Activated CD4-positive, alpha-beta T cell treated with anti-CD3 and anti-CD28 coated beads, Interleukin-10, Interleukin-2, amounts not matched to agents 100 ng/mL and 50 ng/mL, durations not matched to agents 16 hours and 8 hours (primary cell): ENCODE measurements around the gene C2CD3.

Experiments
- DNase-seq: peaks from one replicate; pipeline ENCODE4 v3.0.0-alpha.2; 2020

Gene C2CD3, protein sequence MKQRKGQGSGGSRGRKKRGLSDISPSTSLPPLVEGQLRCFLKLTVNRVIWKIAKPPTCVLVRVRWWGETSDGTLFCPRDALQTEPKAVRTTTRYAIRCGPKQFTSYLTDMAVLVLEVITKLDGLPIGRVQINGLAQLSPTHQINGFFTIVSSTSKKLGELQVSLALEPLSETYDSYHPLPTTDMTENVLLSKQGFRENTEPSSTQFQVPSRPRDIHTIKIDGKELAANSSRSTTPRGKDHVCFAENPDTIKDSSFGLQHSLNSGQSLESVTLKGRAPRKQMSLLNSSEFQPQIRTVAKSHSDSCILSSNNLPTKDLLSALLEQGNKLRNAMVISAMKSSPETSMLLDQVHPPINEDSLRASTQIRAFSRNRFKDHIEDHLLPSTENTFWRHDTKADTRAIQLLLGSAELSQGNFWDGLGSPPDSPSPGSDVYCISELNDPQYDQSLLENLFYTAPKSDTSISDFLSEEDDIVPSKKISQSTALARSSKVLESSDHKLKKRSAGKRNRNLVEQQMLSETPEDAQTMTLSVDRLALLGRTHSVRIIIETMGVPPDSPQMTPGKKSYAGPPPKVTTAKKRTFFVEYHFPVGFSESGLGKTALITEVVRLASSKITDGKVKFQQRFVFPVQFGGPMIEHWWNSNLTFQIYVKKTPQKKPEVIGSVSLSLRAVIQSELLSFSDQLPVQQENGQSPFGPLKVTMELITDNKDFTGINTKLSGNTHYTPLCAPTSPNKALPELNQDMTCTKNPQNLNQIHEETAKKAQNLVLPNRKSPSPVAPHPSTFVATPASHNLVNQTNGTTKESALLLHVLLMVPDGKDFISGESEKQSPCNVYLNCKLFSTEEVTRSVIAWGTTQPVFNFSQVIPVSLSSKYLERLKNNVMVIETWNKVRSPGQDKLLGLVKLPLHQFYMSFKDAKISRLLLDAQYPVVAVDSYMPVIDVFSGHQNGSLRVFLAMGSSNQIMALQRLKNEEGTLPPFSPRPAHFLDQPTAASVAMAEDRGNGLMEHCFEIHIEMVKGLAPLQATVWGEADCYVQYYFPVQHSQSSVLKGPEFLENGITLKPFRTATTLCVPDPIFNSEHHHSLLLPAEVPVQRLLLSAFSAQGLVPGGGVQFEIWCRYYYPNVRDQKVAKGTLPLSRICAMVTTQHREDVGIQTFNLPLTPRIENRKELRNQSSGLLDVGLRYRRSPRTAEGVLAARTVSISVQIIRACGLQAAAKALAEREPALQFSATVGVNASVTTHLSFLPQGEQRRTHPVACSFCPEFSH (N-terminal part only)

DNA sequence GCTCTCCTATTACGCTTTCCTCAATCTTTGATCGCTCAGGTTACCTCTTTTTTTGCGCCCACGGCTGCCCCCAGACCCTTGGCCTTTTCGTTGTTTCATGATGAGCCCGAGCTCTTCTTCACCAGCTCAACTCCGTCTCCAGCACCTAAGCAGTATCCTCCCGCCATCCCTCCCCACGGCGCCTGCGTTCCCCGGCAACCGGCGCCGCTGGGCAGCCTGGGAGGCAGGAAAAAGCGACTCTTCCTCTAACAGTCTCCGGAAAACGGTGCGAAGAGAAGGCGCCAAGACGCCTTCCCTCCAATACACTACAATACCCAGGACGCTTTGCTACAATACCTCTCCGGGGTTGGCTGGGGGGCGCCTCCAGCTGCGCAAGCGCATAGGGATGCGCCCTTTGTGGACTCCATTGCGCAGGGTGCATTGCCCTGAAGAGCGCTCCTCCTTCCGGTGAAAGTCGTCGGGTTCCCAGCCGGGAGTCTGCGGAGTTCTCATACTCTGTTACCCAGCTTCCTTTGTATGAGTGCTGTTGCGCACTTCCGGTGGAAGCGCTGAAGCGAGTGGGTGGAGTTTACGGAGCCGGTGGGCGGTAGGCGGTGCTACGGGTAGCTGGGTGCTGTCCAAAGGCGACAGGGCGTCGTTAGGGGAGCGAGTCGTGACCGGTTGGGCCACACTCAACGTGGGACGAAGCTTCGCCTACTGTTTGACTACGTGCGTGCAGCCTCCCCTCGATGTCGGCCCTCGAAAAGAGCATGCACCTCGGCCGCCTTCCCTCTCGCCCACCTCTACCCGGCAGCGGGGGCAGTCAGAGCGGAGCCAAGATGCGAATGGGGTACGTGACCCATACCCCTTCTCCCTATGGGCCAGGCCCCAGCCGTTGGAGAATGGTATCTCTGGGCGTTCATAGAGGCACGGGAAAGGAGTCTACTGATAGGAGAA, at the start of gene C2CD3, which contains the start of gene PPME1:
Gene C2CD3, minus strand, starts transcription at position 309 of the 936 bp plus-strand sequence. Its CDS starts 210 bp downstream, at position 99.
Gene PPME1, plus strand, starts transcription at position 596 of the 936 bp plus-strand sequence. Its CDS starts 133 bp downstream, at position 729.
- peak; percentile 100 for DNase-seq

DNA sequence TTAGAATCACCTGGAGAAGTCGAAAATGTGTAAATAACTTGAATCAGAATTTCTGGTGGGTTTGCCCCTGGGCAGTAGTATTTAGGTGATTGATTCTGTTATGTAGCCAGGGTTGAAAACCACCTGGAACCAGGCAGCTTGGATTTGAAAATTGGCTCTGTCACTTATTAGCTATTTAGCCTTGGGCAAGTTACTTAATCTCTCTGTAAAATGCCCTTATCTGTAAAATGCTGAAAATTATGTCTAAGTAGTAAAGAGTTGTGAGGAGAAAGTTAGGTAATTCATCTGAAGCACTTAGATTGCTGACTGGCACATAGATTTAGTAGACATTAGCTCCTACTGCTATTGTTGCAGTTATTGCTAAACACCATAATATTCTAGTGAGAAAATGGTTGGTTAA, 49.6 kb upstream of the C2CD3 start:
- no peak for DNase-seq

DNA sequence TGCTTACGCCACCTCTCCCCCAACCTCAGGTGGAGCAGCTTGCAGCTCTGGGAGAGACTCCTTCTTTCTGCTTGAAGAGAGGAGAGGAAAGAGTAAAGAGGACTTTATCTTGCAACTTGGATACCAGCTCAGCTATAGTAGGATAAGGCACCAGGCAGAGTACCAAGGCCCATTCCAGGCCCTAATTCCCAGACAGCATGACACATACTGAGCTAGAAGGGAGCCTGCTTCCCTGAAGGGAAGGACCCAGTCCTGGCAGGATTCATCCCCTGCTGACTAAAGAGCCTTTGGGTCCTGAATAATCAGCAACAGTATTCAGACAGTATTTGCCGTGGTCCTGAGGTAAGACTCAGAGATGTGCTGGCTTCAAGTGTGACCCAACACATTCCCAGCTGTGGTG, 41.7 kb upstream of the C2CD3 start:
- no peak for DNase-seq

DNA sequence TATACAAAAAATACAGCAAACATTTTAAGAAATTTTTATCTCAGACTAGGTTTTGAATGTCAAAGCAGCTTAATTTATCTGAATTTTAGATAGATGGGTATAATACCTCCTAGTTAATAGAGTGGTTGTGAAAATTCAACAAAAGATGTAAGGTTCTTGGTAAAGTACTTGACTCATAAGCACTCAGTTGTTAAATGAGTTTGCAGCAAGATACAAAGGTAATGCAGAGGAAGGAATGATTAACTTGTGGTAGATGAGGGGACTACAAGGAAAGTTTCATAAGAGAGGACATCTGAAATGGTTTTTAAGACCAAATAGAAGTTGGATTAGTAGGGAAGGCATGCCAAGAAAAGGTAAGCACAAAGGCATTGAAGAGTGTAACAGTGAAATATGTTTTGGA, 37.7 kb upstream of the C2CD3 start:
- DNase-seq, result peak; percentile 18

DNA sequence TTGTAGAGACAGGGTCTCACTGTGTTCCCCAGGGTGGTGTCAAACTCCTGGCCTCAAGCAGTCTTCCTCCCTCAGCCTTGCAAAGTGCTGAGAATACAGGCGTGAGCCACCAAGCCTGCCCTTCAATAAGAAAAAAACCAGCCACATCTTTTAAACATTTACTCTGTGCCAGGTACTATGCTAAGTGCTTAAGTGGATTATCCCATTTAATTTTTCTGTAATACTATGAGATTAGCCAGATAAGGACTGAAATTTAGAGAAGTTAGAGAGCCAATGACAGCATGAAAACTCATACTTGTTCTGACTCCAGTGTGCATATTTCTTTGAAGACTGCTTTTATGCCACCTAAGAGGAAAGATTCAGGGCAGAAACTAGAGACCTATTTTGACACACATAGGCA, 35.9 kb upstream of the C2CD3 start:
- DNase-seq, result no peak

DNA sequence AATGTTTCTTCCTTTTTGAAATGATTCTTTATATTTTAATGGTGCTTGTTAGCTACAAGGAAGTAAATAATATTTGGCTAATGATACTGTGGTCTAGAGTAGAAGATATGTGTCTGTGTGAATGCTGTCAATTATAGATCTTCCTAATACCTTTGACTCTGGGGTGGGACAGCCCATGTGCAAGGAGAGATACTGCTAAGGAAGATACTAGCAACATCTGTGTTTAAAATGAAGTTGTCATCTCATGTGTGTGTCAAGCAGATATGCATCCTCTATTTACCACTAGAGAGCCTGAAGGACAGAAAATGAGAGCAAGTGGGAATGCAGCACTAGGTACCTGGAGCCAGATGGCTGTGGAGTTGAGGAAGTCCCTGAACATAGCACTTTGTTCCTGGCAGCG, 34.4 kb upstream of the C2CD3 start:
- no peak for DNase-seq

DNA sequence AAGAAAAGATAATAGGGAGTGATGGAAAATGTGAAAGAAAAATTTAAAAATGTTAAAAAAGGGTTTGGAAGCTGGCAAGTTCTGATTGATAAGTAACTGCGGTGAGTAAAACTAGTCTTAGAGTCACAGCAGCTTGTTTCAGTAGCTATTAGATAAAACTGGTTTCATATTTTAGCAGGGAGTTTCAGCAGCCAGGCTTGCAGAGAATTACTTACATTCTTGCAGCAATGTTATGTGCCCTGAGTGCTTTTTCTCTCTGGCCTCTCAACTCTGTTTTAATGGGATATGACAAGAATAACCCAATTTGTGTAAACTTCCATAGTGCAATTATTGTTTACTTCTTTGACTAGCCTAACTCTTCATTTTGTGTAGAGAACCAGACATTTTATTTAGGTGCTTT, 33.9 kb upstream of the C2CD3 start:
- peak; percentile 19 for DNase-seq

DNA sequence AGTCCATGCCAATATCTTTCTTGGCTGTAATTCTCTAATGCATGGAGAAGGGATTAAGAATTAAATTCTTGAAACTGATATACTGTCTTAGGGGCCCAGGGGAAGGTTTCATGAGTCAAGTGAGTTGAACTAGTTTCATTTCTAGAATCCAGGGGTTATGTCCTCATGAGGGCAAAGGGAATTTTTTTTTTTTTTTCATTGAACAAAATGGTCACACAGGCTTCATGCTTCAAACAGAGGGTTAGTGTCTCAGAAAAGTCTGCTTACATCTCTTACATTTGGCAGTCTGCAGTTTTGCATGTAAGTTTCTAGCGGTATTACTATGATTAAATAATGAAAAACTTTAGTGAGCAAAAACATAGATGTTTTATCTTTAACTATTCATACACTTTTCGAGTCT, 33.2 kb upstream of the C2CD3 start:
- no peak for DNase-seq

DNA sequence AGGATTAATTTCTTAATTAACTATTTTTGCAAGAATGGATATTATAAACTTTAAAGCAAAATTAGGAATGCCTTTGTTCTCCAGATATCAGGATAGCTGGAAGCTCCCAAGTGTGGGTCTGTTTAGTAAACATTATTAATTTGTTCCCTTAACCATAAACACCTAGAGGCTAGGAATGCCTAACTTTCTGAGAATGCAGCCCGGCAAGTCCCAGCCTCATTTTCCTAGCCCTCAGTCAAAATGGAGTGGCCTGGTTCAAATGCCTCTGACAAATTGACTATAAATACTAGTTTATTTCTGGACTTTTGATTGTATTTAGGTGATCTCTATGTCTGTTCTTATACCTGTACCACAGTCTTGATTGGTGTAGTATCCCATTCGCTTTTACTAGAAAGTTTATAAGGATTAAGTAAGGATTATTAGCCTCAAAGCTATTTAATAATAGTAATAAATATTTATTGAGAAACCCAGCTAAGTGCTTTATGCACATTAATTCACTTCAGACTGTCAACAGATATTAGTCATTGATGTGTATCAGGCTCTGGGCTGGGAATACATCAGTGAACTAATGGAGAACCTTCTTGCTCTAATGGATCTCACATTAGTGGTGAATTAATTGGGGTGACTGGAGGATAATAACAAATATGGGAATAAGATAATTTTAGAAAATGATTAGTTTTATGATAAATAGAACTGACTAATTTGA, 26.1 kb upstream of the C2CD3 start:
- DNase-seq, result no peak

DNA sequence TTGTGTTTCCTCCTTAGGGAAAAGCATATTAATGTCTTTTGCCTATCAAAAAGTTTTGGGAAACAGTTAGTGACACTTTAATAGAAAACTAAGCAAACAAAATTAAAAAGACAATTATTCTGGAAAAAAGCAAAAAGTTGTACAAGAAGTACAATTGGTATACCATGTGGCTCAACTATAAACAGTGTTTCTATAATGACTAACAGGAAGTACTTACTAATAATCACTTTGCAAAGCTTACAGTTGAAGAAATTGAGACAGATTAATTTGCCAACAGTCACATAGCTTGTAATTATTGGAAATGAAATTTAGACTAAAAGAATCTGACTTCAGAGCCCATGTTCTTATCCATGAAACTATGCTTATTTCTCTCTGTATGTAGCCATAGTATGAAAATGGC, 25.0 kb upstream of the C2CD3 start:
- no peak for DNase-seq

DNA sequence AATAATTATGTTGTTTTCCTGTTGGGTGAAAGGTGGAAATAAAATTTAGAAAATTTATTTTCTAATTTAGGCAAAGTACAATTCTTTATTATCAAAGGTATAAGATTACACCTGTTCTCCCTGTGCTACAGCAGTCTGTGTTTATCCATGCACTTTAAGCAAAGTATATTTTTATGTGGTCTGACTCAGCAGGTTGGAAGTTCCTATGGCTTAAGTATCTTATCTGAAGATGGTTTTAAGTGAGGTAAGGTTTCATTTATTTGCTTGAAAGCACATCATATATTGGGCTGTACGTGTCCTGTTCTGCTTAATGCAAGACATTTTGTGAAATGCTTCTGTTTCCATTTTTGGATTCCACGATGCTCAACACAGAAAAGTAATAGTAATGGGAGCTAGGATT, 14.9 kb upstream of the C2CD3 start:
- no peak for DNase-seq

DNA sequence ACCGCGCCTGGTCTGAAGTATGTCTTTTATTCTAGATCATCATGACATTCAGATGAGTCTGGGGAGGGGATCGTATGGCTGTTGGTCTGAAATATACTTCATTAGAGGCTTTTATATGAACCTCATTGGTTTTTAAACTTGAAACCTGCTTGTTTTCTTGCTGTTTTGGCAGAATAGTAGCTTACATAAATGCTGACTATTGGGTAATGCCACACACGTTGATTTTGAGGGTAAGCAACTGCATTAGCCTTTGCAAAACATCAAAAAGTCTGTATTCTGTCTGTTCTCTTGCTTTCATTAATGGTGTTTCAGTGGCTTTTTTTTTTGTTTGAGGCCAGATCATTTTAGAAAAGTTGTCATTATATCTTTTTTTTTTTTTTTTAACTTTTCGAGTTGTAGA, 14.5 kb upstream of the C2CD3 start:
- DNase-seq, result no peak

DNA sequence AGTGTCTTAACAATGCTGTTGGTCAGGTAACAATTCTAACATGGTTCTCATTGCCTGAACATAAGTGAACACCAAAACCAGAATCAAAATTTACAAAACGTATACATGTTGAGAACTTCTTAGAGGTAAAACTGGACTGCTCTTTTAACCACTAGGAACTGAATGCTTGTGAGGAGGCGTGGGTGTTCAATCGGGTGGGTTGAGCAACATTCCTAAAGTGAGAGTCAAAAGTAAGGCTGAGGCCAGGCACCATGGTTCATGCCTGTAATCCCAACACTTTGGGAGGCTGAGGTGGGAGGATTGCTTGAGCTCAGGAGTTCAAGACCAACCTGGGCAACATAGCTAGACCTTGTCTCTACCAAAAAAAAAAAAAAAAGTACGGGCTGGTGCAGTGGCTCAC, 11.8 kb upstream of the C2CD3 start:
- DNase-seq, result no peak

DNA sequence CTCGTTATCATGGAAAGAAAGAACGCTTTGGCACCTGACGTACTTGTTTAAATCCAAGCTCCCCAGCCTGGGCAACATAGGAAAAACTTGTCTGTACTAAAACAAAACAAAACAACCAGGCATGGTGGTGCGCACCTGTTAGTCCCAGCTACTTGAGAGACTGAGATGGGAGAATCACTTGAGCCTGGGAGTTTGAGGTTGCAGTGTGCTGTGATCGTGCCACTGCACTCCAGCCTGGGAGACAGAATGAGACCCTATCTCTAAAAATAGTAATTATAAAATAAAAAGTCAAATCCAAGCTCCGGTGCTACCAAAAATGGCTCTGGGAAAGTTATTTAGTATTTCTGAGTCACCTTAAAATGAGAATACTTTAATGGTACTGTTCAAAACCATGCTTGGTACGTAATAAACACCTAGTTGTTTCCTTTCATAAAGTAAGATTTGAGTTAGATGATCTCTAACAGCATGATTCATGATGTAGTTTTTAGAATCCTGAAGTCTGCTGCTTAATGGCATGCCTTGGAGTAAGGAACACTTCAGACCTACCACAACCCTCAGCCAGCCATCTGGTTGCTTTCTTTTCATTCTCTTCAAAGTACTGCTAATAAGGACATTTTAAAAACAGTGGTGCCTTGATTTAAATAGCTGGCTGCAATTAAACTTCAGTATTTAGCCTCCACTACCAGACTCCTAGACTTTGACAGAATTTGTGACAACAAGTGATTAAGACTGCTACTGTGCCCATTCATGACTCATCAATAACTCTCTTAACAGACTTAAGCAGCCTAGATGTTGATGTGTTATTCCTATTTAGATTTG, 8.6 kb upstream of the C2CD3 start:
- peak; percentile 45 for DNase-seq

DNA sequence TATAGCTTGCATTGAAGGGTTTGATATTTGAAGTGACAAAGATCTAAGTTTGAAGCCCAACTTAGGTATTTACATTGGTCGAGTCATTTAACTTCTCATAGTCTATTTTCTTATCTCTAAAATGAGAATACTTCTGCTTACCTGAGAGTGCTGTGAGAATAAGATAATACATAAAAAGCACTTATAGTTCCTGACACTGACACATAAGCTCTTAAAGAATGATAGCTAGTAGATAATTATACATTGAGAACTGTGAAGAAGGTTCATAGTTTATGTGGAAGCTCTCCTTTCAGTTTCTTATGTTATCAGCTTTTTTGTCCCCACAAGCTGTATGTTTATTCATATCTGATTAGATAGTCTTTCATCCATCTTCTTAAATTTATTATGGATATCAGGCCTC, 5.1 kb upstream of the C2CD3 start:
- no peak for DNase-seq

DNA sequence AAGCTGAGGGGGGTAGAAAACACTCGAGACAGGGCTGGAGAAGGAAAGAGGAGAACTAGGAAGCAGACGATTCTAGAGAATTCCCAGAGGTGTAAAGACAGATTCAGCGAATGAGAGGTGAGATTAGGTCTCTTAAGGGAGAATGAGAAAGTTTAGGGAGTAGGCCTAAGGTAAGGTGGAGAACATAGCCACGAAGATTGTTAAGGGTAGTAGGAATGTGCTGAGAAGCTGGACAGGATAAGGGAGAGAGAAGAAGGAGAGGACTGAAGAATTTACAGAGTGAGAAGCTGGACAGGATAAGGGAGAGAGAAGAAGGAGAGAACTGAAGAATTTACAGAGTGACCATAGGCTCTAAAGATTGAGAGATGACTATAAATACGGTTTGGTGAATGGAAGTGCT, 1.2 kb upstream of the C2CD3 start:
- DNase-seq, result no peak

DNA sequence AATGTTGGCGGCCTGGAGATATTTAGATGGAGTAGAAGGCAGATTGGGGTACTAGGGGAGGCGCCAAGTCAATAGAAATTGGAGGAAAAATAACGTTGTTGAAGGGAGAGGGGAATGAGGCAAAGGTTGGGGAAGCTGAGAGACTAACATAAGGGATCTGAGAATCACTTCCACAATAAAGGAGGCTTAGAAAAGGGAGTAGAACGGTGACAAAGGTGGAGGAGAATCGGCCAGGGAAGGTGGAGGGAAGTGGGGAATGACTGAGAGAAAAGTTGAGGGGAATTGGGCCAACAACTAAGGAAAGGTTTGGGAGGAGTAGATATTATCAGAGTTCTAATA, 797 bp upstream of the C2CD3 start:
- no peak for DNase-seq

DNA sequence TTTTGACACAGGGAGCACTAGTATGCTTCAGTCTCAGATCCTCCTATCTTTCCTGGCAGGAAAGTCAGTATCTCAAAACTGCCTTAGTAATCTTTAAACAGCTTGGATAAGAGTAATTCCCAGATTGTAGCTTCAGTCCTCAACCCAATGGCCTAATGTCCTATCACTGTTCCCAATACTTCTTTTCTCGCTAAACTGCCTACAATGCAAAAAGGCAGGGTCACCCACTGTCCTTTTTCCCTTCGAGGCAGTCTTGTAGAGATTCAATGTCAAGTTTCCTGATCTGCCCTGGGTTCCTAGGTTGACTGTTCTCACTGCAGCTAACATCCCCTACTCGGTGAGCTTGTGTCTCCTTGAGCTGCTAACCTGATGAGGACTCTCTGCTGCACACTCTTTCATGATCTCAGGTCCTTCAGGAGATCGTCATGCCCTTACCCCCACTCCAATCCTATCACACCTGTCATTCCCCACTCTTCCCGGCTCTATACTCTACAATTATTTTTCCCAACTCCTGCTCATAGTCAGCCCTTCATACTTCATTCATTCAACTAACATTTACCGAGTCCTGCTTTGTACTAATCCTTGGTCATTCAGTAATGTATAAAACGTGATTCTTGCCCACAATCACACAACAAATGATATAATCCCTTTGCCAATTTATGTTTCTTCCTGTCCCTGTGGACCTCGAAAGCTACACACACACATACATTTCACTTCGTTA, 904 bp downstream of the C2CD3 start:
- peak; percentile 11 for DNase-seq

DNA sequence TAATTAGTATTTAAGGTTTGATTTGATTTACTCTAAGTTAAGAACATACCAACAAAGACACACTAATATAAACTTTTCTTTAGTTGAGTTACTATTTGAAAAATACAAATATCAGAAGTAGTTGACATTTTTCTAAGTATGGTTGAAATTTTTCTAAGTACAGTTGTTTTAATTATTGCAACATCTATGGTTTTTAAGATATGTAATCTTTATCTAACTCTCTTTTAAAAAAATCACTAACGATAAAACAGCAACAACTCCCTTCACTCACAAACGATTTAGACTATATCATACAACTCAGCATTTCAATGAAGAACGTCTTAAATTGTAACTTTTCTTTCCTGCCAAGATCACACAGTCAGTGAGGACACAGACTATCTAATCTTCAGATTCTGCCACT, 2.0 kb downstream of the C2CD3 start:
- DNase-seq, result no peak
